IMR-90 (cell line): ENCODE data around the gene CASTOR2. TPM values are rescaled to one million over a fixed set of nuclear protein-coding genes. Genes with fewer than 3 reads are reported as not detected.
A peak's percentile ranks its signal among the peaks of the same experiment; 100 is the strongest.
"Not testable (repeated sequence)": the region's sequence is repeated elsewhere in the genome, so short reads cannot be mapped to it uniquely, and the experiment has no call there.

Source experiments
- ATAC-seq: fragments of 200-7000 bp; cut with Tn5 transposase; 2 replicates; pipeline ENCODE4 v1.9.1; 2020; ENCODE audit warnings: low read depth, mild to moderate bottlenecking, moderate library complexity
- BruUV-seq: library from RNA; stranded (reverse); fragments of 400-500 nt; replicated peaks from 2 replicates; lab custom pipeline; 2021; lab: Mats Ljungman, UMichigan
- CTCF ChIA-PET: fragments of 300-600 bp; formaldehyde crosslinking; extraction: SDS; loops from one replicate; lab custom pipeline; 2021; ENCODE audit warnings: antibody characterized with exemption; lab: Yijun Ruan, JAX
- POLR2A ChIA-PET: fragments of 300-600 bp; sonication (Branson Sonifier 250); formaldehyde crosslinking; loops from one replicate; lab custom pipeline; 2022; ENCODE audit warnings: antibody characterized with exemption; ENCODE audit not compliant: unreplicated experiment; lab: Charles Lee
- DNase-seq: peaks from one replicate; pipeline ENCODE4 v3.0.0; 2013
- H2AFZ ChIP-seq: replicated peaks from 2 replicates; pipeline ENCODE3; 2013; ENCODE audit warnings: low read length, mild to moderate bottlenecking; ENCODE audit not compliant: poor library complexity
- H2AK5ac ChIP-seq: 2 replicates; pipeline ENCODE4 v1.6.1; 2013; ENCODE audit warnings: low read depth, low read length, inconsistent platforms
- H2AK9ac ChIP-seq: replicated peaks from 2 replicates; pipeline ENCODE3; 2013; ENCODE audit warnings: mild to moderate bottlenecking, low read depth, low read length, moderate library complexity; ENCODE audit not compliant: poor library complexity
- H2BK120ac ChIP-seq: 2 replicates; pipeline ENCODE4 v1.6.1; 2013; ENCODE audit warnings: low read depth, low read length, inconsistent platforms
- H2BK15ac ChIP-seq: 3 replicates; pipeline ENCODE4 v1.6.1; 2013; ENCODE audit warnings: low read depth, low read length, inconsistent platforms
- H2BK20ac ChIP-seq: 2 replicates; pipeline ENCODE4 v1.6.1; 2013; ENCODE audit warnings: low read depth, mild to moderate bottlenecking, inconsistent platforms, low read length, moderate library complexity
- H2BK5ac ChIP-seq: 2 replicates; pipeline ENCODE4 v1.6.1; 2013; ENCODE audit warnings: mild to moderate bottlenecking, low read depth, low read length, inconsistent platforms; ENCODE audit not compliant: poor library complexity, severe bottlenecking
- H3K14ac ChIP-seq: replicated peaks from 2 replicates; pipeline ENCODE4 v1.6.1; 2013; ENCODE audit warnings: low read depth, low read length, inconsistent platforms
- H3K18ac ChIP-seq: 2 replicates; pipeline ENCODE4 v1.6.1; 2013; ENCODE audit warnings: low read depth, low read length, control low read depth
- H3K23ac ChIP-seq: 2 replicates; pipeline ENCODE4 v1.6.1; 2013; ENCODE audit warnings: low read depth, low read length, inconsistent platforms
- H3K27ac ChIP-seq: 2 replicates; pipeline ENCODE4 v1.5.1; 2013; ENCODE audit warnings: mild to moderate bottlenecking, control low read depth, low read length; ENCODE audit not compliant: insufficient read depth
- H3K27me3 ChIP-seq: 2 replicates; pipeline ENCODE4 v1.6.1; 2013; ENCODE audit warnings: low read length; ENCODE audit not compliant: control insufficient read depth, insufficient read depth
- H3K36me3 ChIP-seq: 2 replicates; pipeline ENCODE4 v1.6.1; 2013; ENCODE audit warnings: low read length, mixed read lengths; ENCODE audit not compliant: control insufficient read depth, insufficient read depth
- H3K4ac ChIP-seq: 2 replicates; pipeline ENCODE4 v1.6.1; 2013; ENCODE audit warnings: low read depth, low read length, inconsistent platforms
- H3K4me1 ChIP-seq: 2 replicates; pipeline ENCODE4 v1.6.1; 2013; ENCODE audit warnings: low read length, mixed read lengths; ENCODE audit not compliant: control insufficient read depth, insufficient read depth
- H3K4me2 ChIP-seq: 2 replicates; pipeline ENCODE4 v1.6.1; 2013; ENCODE audit warnings: low read depth, mild to moderate bottlenecking, control low read depth, low read length, moderate library complexity
- H3K4me3 ChIP-seq: 2 replicates; pipeline ENCODE4 v1.5.1; 2013; ENCODE audit warnings: low read depth, mild to moderate bottlenecking, control low read depth, low read length, moderate library complexity; ENCODE audit not compliant: insufficient read depth
- H3K56ac ChIP-seq: 2 replicates; pipeline ENCODE4 v1.6.1; 2013; ENCODE audit warnings: low read length, inconsistent platforms; ENCODE audit not compliant: insufficient read depth; ENCODE audit errors: extremely low read depth
- H3K79me1 ChIP-seq, 2 experiments: 2 replicates each; pipeline ENCODE4 v1.6.1; 2013; ENCODE audit warnings: low read length in 2 of 2, inconsistent platforms in 1 of 2, low read depth in 1 of 2
- H3K9ac ChIP-seq: 2 replicates; pipeline ENCODE4 v1.6.1; 2013; ENCODE audit warnings: low read depth, low read length, control low read depth
- H3K9me1 ChIP-seq: 2 replicates; pipeline ENCODE4 v1.6.1; 2013; ENCODE audit warnings: low read length, inconsistent platforms; ENCODE audit not compliant: insufficient read depth
- H3K9me3 ChIP-seq: 2 replicates; pipeline ENCODE4 v1.6.1; 2013; ENCODE audit warnings: low read length; ENCODE audit not compliant: control insufficient read depth, insufficient read depth
- H4K20me1 ChIP-seq: 2 replicates; pipeline ENCODE4 v1.6.1; 2013; ENCODE audit warnings: low read length, inconsistent platforms; ENCODE audit not compliant: insufficient read depth
- H4K5ac ChIP-seq: 2 replicates; pipeline ENCODE4 v1.6.1; 2013; ENCODE audit warnings: mild to moderate bottlenecking, low read depth, low read length, control low read depth
- H4K8ac ChIP-seq, 2 experiments: 2 replicates each; pipeline ENCODE4 v1.6.1; 2013; ENCODE audit warnings: low read depth in 2 of 2, low read length in 2 of 2, control low read depth in 1 of 2, inconsistent platforms in 1 of 2
- H4K91ac ChIP-seq: 2 replicates; pipeline ENCODE4 v1.6.1; 2013; ENCODE audit warnings: low read depth, low read length, inconsistent platforms; ENCODE audit not compliant: insufficient read depth
- WGBS, 2 experiments: methylation state at CpG; one replicate each; pipeline versions ENCODE4 v1.1.5 to v1.1.7; 2013; ENCODE audit warnings: missing lambda C conversion rate in 2 of 2; ENCODE audit not compliant: insufficient read length in 1 of 2; ENCODE audit errors: extremely low coverage in 2 of 2; 5-methylcytosine and 5-hydroxymethylcytosine counted together
- dilution Hi-C: fragments of 300-500 bp; cut with HindIII; formaldehyde crosslinking; loops from one replicate; pipeline ENCODE4 v1.14.3; 2018; ENCODE audit warnings: low sequenced_read_pairs; ENCODE audit not compliant: unreplicated experiment
- in situ Hi-C: fragments of 300-500 bp; cut with MboI; formaldehyde crosslinking; loops from 3 replicates; pipeline ENCODE4 v1.14.3; 2019; ENCODE audit warnings: low sequenced_read_pairs, inconsistent platforms, mixed read lengths
- intact Hi-C: fragments of 100-400 bp; cut with micrococcal nuclease; formaldehyde crosslinking; loops from 2 replicates; pipeline ENCODE4 v1.10.0; 2022
- polyA plus RNA-seq, 3 experiments: library from polyadenylated mRNA; depleted of rRNA; stranded (reverse); fragments of >200 nt; gene quantifications; 2 replicates each; pipeline ENCODE4 v1.2.3, GENCODE V29; 2012; ENCODE audit warnings: low replicate concordance in 1 of 3
- total RNA-seq: library from RNA; depleted of rRNA; stranded (reverse); fragments of >200 nt; gene quantifications from 2 replicates; pipeline ENCODE4 v1.2.3, GENCODE V29; 2012

Gene CASTOR2
- total and polyA plus RNA-seq, 2 of the 4 experiments (the other 2 are of a cell fraction): 5.2 to 8.0 TPM

GRCh38 chr7:74994869-74995543, 30.5 kb downstream of the CASTOR2 start:
- POLR2A ChIA-PET: interaction anchor here (0.6 kb wide), 1 partner anchor 540 kb away, joined by 3 read pairs; no protein-coding TSS in a partner anchor
- H3K4me2 ChIP-seq, intact Hi-C loops, in situ Hi-C loops, ATAC-seq, H2BK20ac ChIP-seq, H3K27me3 ChIP-seq, H3K4me3 ChIP-seq, H4K8ac ChIP-seq, H3K56ac ChIP-seq, H4K91ac ChIP-seq, H2AFZ ChIP-seq, H3K9ac ChIP-seq, H3K36me3 ChIP-seq, H3K27ac ChIP-seq, BruUV-seq, dilution Hi-C loops, H3K9me1 ChIP-seq, CTCF ChIA-PET, H4K5ac ChIP-seq, H3K9me3 ChIP-seq, H2AK9ac ChIP-seq, DNase-seq, H3K14ac ChIP-seq, H2BK5ac ChIP-seq, H3K23ac ChIP-seq: not testable (repeated sequence)
- H2BK15ac ChIP-seq: peak overlapping the region; percentile 22; the same call in 1 of the 3 replicates
- peak overlapping the region; percentile 61; the same call in 1 of the 2 replicates for H3K4ac ChIP-seq
- H3K79me1 ChIP-seq: peaks cover 0 to 14% of the 10 kb centered on the region in 2 experiments; a peak in 3 of 4 replicates
- H2AK5ac ChIP-seq: peak overlapping the region; percentile 82
- H2BK120ac ChIP-seq: 0 out of 2 replicates have a peak overlapping the region, but pooled peaks have one; percentile 23
- peaks cover 13% of the 10 kb centered on the region for H3K4me1 ChIP-seq
- H4K20me1 ChIP-seq: peaks cover 43% of the 10 kb centered on the region
- WGBS, 2 experiments: no CpG with 5 or more reads among the region's 17 CpGs
- H3K18ac ChIP-seq: peak overlapping the region; percentile 33; the same call in 1 of the 2 replicates

- H2BK120ac ChIP-seq, H3K4ac ChIP-seq, H3K4me3 ChIP-seq, H3K9ac ChIP-seq, BruUV-seq, H2AK9ac ChIP-seq, H4K5ac ChIP-seq, H3K9me1 ChIP-seq, H3K18ac ChIP-seq, H3K27me3 ChIP-seq, H4K8ac ChIP-seq, POLR2A ChIA-PET, intact Hi-C loops, H3K56ac ChIP-seq, CTCF ChIA-PET, H2BK20ac ChIP-seq, H3K36me3 ChIP-seq, H3K27ac ChIP-seq, in situ Hi-C loops, H3K23ac ChIP-seq, H2BK15ac ChIP-seq, dilution Hi-C loops, H3K9me3 ChIP-seq, H2BK5ac ChIP-seq, H3K14ac ChIP-seq, ATAC-seq, H3K4me2 ChIP-seq, H2AFZ ChIP-seq, H4K91ac ChIP-seq: not testable (repeated sequence)
- 93% methylated on average over 2 of the region's 5 CpGs; no CpG with 5 or more reads in 1 of the 2 experiments for WGBS, 2 experiments
- H3K79me1 ChIP-seq: peaks cover 0 to 14% of the 10 kb centered on the region in 2 experiments; a peak in 3 of 4 replicates
- peaks cover 13% of the 10 kb centered on the region for H3K4me1 ChIP-seq
- H4K20me1 ChIP-seq: peaks cover 38% of the 10 kb centered on the region
- DNase-seq: peak; percentile 1
- H2AK5ac ChIP-seq: peak overlapping the region; percentile 29; the same call in 1 of the 2 replicates
Observed at GRCh38 chr7:74996361-74996760, 31.9 kb downstream of the CASTOR2 start.
